KMS-11 (cell line): Measurements from ENCODE around the gene ERC2.

Experiments used
- H2AFZ ChIP-seq: fragments of 200-600 bp; sonication (generic); 2 replicates; pipeline ENCODE4 v1.6.1; 2016; ENCODE audit warnings: antibody characterized with exemption, mixed run types, low read depth
- H3K27ac ChIP-seq: fragments of 200-600 bp; sonication (generic); 2 replicates; pipeline ENCODE4 v1.6.1; 2016; ENCODE audit warnings: mild to moderate bottlenecking, mixed run types
- H3K27me3 ChIP-seq: fragments of 200-600 bp; sonication (generic); 2 replicates; pipeline ENCODE4 v1.6.1; 2017; ENCODE audit warnings: mild to moderate bottlenecking, low read depth, mixed run types, moderate library complexity; ENCODE audit not compliant: insufficient read depth
- H3K36me3 ChIP-seq: fragments of 200-600 bp; sonication (generic); 2 replicates; pipeline ENCODE4 v1.6.1; 2017; ENCODE audit warnings: mild to moderate bottlenecking, mixed run types; ENCODE audit not compliant: insufficient read depth
- H3K4me1 ChIP-seq: fragments of 200-600 bp; sonication (generic); 2 replicates; pipeline ENCODE4 v1.6.1; 2016; ENCODE audit warnings: mild to moderate bottlenecking, low read depth, mixed run types; ENCODE audit not compliant: poor library complexity, severe bottlenecking
- H3K4me2 ChIP-seq: fragments of 200-600 bp; sonication (generic); 2 replicates; pipeline ENCODE4 v1.7.0; 2016; ENCODE audit warnings: mild to moderate bottlenecking, mixed run types
- H3K4me3 ChIP-seq: fragments of 200-600 bp; sonication (generic); IDR thresholded peaks from 2 replicates; pipeline ENCODE4 v1.6.1; 2017; ENCODE audit warnings: low read depth, low read length, mixed read lengths; ENCODE audit not compliant: insufficient read depth
- H3K79me2 ChIP-seq: fragments of 200-600 bp; sonication (generic); 2 replicates; pipeline ENCODE4 v1.6.1; 2016; ENCODE audit warnings: low read depth, mixed run types; ENCODE audit not compliant: insufficient read depth
- H3K9ac ChIP-seq: fragments of 200-600 bp; sonication (generic); 2 replicates; pipeline ENCODE4 v1.6.1; 2016; ENCODE audit warnings: mild to moderate bottlenecking, mixed run types
- H4K20me1 ChIP-seq: fragments of 200-600 bp; sonication (generic); 2 replicates; pipeline ENCODE4 v1.6.1; 2016; ENCODE audit warnings: mild to moderate bottlenecking, mixed run types; ENCODE audit not compliant: insufficient read depth
- CTCF ChIP-seq: fragments of 200-600 bp; sonication (generic); conservative IDR thresholded peaks from 2 replicates; pipeline ENCODE4 v1.6.1; 2017; ENCODE audit warnings: low read depth, mild to moderate bottlenecking, antibody characterized with exemption, low read length, moderate library complexity, mixed read lengths

Gene ERC2

GRCh38 chr3:55894605-55895004, 573.7 kb downstream of the ERC2 start:
- H3K27ac ChIP-seq: no peak overlapping the region
- no peak overlapping the region for H3K9ac ChIP-seq
- H3K4me1 ChIP-seq: peaks cover 12% of the 10 kb centered on the region
- no peaks in the 10 kb centered on the region for H3K79me2 ChIP-seq
- H4K20me1 ChIP-seq: no peaks in the 10 kb centered on the region
- H2AFZ ChIP-seq: no peak overlapping the region
- H3K4me2 ChIP-seq: no peak overlapping the region
- no peaks in the 10 kb centered on the region for H3K27me3 ChIP-seq
- no peak overlapping the region for H3K4me3 ChIP-seq
- no peak for TF ChIP-seq CTCF
- H3K36me3 ChIP-seq: no peaks in the 10 kb centered on the region

GRCh38 chr3:55893045-55893664, 575.1 kb downstream of the ERC2 start:
- H3K4me2 ChIP-seq: no peak overlapping the region
- H3K27ac ChIP-seq: no peak overlapping the region
- TF ChIP-seq CTCF: no peak
- no peaks in the 10 kb centered on the region for H3K27me3 ChIP-seq
- no peak overlapping the region for H3K4me3 ChIP-seq
- H3K9ac ChIP-seq: no peak overlapping the region
- H3K4me1 ChIP-seq: peaks cover 12% of the 10 kb centered on the region
- H2AFZ ChIP-seq: no peak overlapping the region
- no peaks in the 10 kb centered on the region for H4K20me1 ChIP-seq
- no peaks in the 10 kb centered on the region for H3K79me2 ChIP-seq
- H3K36me3 ChIP-seq: no peaks in the 10 kb centered on the region

- no peak overlapping the region for H3K27ac ChIP-seq
Observed at GRCh38 chr3:55891106-55891505, 577.2 kb downstream of the ERC2 start.

GRCh38 chr3:55888282-55888885, 579.9 kb downstream of the ERC2 start:
- no peak overlapping the region for H3K27ac ChIP-seq
- no peak overlapping the region for H3K9ac ChIP-seq
- H3K79me2 ChIP-seq: no peaks in the 10 kb centered on the region
- no peak overlapping the region for H2AFZ ChIP-seq
- H3K4me3 ChIP-seq: no peak overlapping the region
- no peaks in the 10 kb centered on the region for H3K27me3 ChIP-seq
- no peak overlapping the region for H3K4me2 ChIP-seq
- no peak for TF ChIP-seq CTCF
- H3K4me1 ChIP-seq: peaks cover 12% of the 10 kb centered on the region
- H3K36me3 ChIP-seq: no peaks in the 10 kb centered on the region
- no peaks in the 10 kb centered on the region for H4K20me1 ChIP-seq

More at GRCh38 chr3:55891106-55891505, 577.2 kb downstream of the ERC2 start:
- Histone ChIP-seq H3K4me3 (no peak overlapping the region), H3K9ac (no peak overlapping the region), H3K36me3 (no peaks in the 10 kb centered on the region), H3K4me2 (no peak overlapping the region), H3K27me3 (no peaks in the 10 kb centered on the region), H3K79me2 (no peaks in the 10 kb centered on the region), H4K20me1 (no peaks in the 10 kb centered on the region), H3K4me1 (peaks cover 12% of the 10 kb centered on the region), H2AFZ (no peak overlapping the region)
- no peak for TF ChIP-seq CTCF
